OCI-M2 (cell line): ENCODE results near the gene SFXN5.

Experiments
- DNase-seq: peaks from one replicate; lab custom pipeline; 2025; ENCODE audit not compliant: unreplicated experiment; lab: John Stamatoyannopoulos, UW

SFXN5 gene

DNA sequence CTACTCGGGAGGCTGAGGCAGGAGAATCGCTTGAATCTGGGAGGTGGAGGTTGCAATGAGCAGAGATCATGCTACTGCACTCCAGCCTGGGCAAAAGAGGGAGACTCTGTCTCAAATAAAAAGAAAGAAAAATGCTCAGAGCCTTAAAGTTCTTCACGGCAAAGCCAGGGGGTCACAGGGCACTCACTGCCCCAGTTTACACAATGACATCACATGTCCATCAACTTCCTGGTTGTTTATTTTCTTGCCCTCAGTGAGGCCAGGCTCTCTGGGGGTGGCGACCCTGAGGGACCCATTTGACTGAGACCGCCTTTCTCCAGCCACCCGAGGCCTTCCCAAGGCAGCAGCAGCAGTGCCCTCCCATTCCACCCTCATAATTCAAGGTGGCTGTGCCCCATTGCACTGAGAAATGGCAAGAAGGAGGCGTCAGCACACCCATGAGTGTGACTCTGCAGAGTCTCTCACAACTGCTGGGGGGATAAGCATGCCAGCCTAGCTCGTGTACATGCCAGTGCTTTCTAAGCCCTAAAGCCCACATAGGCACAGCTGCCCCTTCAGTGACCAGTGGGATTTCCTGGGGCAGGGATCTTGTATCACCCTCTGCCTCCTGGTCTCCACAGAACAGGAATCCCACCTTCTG lies 50.0 kb downstream of the SFXN5 start:
- DNase-seq: no peak

GRCh38 chr2:73020657-73021370 lies 50.7 kb downstream of the SFXN5 start:
- DNase-seq: no peak

- DNase-seq: no peak
Observed at GRCh38 chr2:73020306-73020656, 51.2 kb downstream of the SFXN5 start.

GRCh38 chr2:73018188-73018825 lies 53.2 kb downstream of the SFXN5 start:
- DNase-seq: no peak

DNA sequence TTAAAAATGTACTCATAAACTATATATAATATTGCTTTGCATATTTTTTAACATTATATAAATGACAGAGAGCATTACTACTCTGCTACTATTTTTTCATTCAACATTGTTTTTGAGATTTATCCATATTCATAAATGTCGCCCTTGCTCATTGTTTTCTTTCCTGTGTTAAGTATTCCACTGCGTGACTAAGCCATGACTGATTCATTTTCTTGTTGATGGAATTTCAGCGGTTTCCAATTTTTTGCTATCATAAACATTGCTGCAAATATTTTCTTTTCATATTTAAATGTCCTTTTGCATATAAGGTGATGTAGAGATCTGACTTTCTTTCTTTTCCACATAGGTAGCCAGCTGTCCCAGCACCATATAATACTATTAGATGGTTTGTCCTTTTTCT lies 57.6 kb downstream of the SFXN5 start:
- DNase-seq: no peak

DNA sequence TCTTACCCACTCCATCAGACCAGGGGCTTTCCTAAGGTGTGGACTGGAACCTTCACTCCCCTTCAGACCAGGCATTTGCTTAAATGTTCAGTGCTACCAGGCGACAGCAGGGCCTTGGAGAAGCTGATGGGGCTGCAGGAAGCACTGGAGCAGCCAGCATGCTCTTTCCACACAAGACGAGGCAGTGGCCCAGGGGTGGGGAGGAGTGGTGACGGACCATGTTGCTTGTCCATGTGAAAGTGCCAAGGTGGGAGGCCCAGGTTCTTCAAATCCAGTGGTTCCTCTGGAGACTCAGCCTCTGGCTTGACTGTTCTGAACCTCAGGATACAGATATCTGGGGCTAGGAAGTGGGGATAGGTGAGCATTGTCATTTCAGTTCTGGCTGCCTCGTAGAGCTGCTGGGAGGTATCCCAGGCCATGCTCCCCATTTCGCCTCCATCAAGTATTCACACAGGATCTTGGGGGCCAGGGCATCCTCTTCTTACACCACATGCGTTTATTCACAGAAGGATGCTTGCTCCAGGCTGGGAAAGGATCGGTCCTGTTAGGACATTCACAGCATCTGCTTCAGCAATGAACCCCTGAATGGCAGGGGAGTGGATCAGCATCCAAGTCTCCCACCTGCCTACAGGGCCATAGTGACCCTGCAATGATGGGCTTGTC lies 62.2 kb downstream of the SFXN5 start:
- DNase-seq: no peak

- DNase-seq: no peak
Observed at GRCh38 chr2:73008766-73009135, 62.8 kb downstream of the SFXN5 start.

- no peak for DNase-seq
Observed at GRCh38 chr2:73007991-73008765, 63.3 kb downstream of the SFXN5 start.

- no peak for DNase-seq
Observed at GRCh38 chr2:73006969-73007710, 64.4 kb downstream of the SFXN5 start.

- no peak for DNase-seq
Observed at GRCh38 chr2:73004889-73005596, 66.5 kb downstream of the SFXN5 start.

- no peak for DNase-seq
Observed at GRCh38 chr2:73004466-73004865, 67.0 kb downstream of the SFXN5 start.

- DNase-seq: no peak
Observed at GRCh38 chr2:73003027-73003426, 68.5 kb downstream of the SFXN5 start.

GRCh38 chr2:73000808-73001570 lies 70.5 kb downstream of the SFXN5 start:
- no peak for DNase-seq

GRCh38 chr2:72999729-73000725 lies 71.5 kb downstream of the SFXN5 start:
- DNase-seq: no peak

DNA sequence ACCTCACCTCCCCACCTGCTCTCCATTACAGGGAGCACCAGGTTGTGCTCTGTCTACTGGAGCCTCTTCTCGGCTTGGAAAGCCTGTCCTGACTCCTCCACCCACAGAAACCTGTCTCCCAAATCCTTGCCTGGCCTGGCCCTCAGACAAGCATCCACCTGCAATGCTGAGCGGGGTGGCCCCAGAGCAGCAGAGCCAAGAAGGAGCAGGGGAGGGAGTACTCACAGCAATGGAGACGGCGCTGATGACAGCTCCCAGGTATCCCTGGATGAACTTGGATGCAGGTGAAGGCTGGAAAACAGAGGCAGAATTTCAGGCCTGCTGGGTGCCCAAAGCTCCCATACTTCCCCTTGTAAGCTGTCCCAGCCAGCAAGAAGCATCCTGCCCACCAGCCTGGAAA lies 72.8 kb downstream of the SFXN5 start:
- no peak for DNase-seq

DNA sequence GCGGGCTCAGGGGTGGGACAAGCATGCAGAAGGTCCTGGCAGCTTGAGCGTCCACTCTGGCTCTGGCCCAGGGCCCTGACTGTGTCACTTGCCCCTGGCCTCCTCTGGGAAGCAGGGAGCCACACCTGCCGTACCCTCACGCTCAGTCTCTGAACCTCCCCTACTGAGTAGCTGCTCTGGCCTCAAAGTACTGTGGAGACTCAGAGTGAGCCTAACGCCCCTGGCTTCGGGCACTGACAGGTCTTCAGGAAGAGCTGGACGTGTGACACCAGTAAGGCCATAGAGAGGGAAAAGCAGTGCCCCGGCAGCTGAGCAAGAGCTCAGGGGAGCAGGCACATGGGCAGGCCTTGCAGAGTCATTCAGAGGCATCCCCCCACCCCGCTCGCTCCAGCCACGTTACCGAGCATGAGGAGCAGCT lies 73.3 kb downstream of the SFXN5 start:
- no peak for DNase-seq

DNA sequence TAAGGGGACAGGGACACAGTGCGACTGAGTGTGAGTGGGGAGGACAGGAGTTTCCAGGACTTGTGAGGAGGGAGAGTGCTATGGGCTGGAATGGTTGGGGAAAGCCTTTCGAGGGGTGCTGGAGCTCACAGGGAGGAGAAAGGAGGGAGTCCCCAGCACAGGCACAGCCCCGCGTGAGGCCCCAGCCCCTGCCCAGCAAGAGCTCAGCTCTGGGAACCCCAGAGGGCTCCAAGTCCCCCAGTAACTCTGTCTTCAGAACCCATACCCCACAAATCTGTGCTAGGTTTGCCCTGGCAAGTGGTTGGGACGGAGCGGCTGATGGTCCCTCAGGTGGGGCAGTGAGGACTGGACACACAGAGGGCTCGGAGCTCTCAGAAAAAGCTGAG lies 75.4 kb downstream of the SFXN5 start:
- no peak for DNase-seq
